Upper lobe of left lung (tissue), 6 donors: ENCODE data around the gene PAGR1. TPM values are rescaled to one million over a fixed set of nuclear protein-coding genes. Genes with fewer than 3 reads are reported as not detected.
A peak's percentile ranks its signal among the peaks of the same experiment; 100 is the strongest.

Experiments
- ATAC-seq, 2 donors: fragments of 200-7000 bp; cut with Tn5 transposase; one replicate each; pipeline ENCODE4 v1.9.1; 2022; ENCODE audit warnings: mild to moderate bottlenecking in 2 of 2, moderate library complexity in 2 of 2; ENCODE audit not compliant: low FRiP score in 2 of 2
- DNase-seq, 2 donors: peaks; one replicate each; pipeline ENCODE4 v3.0.0-alpha.2; 2019 to 2020
- H3K27ac ChIP-seq, 4 donors: fragments of 200-600 bp; sonication (generic); one replicate each; pipeline ENCODE4 v1.5.1; 2016 to 2019
- H3K27me3 ChIP-seq, 4 donors: fragments of 200-600 bp; sonication (generic); one replicate each; pipeline ENCODE4 v1.5.1; 2017 to 2019
- H3K36me3 ChIP-seq, 4 donors: fragments of 200-600 bp; sonication (generic); one replicate each; pipeline ENCODE4 v1.5.1; 2016 to 2019
- H3K4me1 ChIP-seq, 4 donors: fragments of 200-600 bp; sonication (generic); one replicate each; pipeline ENCODE4 v1.5.1; 2018 to 2019
- H3K4me3 ChIP-seq, 4 donors: fragments of 200-600 bp; sonication (generic); one replicate each; pipeline ENCODE4 v1.5.1; 2017 to 2019; ENCODE audit warnings: mild to moderate bottlenecking in 2 of 4, moderate library complexity in 1 of 4
- H3K9me3 ChIP-seq, 4 donors: fragments of 200-600 bp; sonication (generic); one replicate each; pipeline ENCODE4 v1.5.1; 2018 to 2019
- CTCF ChIP-seq, 6 experiments: fragments of 450-650 bp in 4 of 6; fragments of 200-600 bp in 2 of 6; sonication (generic) in 2 of 6; IDR thresholded peaks; one replicate each; pipeline ENCODE4 v1.5.1; 2016 to 2019; ENCODE audit warnings: antibody characterized with exemption in 6 of 6
- EP300 ChIP-seq, 4 donors: sonication (generic); formaldehyde crosslinking; IDR thresholded peaks; one replicate each; pipeline ENCODE4 v1.5.1; 2017; ENCODE audit warnings: antibody characterized with exemption in 4 of 4, control low read depth in 2 of 4
- POLR2A ChIP-seq, 4 donors: fragments of 450-650 bp; IDR thresholded peaks; one replicate each; pipeline ENCODE4 v1.5.1; 2016 to 2017; ENCODE audit warnings: antibody characterized with exemption in 4 of 4, mild to moderate bottlenecking in 2 of 4
- POLR2AphosphoS5 ChIP-seq, 2 donors: sonication (generic); formaldehyde crosslinking; IDR thresholded peaks; one replicate each; pipeline ENCODE4 v1.5.1; 2017; ENCODE audit warnings: antibody characterized with exemption in 2 of 2
- WGBS, 2 donors: methylation state at CpG; one replicate each; pipeline ENCODE4 v1.1.5; 2017 to 2018; 5-methylcytosine and 5-hydroxymethylcytosine counted together
- total RNA-seq, 6 donors: library from RNA; depleted of rRNA in 4 of 6; stranded (reverse); fragments of >200 nt in 4 of 6; gene quantifications; one replicate each; pipeline versions ENCODE4 v1.1.0 to v1.2.1, GENCODE V29; 2016 to 2021
- donor health status: DM: no; HTN: no; CAD: no; lungs with moderate emphysema.
- donor health status: DM: no; HTN: yes; CAD: no; lungs with severe emphysema.

PAGR1 gene
- total RNA-seq, 6 donors from 2014 or later = 22.6 to 49.5 (median 34.6) TPM

- ATAC-seq = peak; percentile 64 to 70
- H3K27ac ChIP-seq = peak within 1 kb of the TSS; percentile 91 to 93 (median 92)
Observed at GRCh38 chr16:29820271-29820701, 4.3 kb downstream of the PAGR1 start, which contains the start of gene MVP. TSS of gene MVP (plus strand) at chr16:29820462. CDS start at chr16:29830550, 10,088 bp downstream.

GRCh38 chr16:29820730-29821642 is 5.0 kb downstream of the PAGR1 start:
- H3K9me3 ChIP-seq = no peaks in the 10 kb centered on the region
- WGBS, 2 donors = 18 to 25% methylated on average over 8 to 11 of the region's 11 CpGs
- no peak for TF ChIP-seq CTCF (IDR thresholded peaks at IDR 0.05)
- TF ChIP-seq POLR2AphosphoS5 (IDR thresholded peaks at IDR 0.05) = peak; percentile 48 to 87
- peak in 3 of 4 donors; percentile 48 to 76 (median 60) for TF ChIP-seq POLR2A (IDR thresholded peaks at IDR 0.05)
- TF ChIP-seq EP300 (IDR thresholded peaks at IDR 0.05) = no peak
- H3K27me3 ChIP-seq = no peaks in the 10 kb centered on the region
- peaks cover 73 to 87% (median 79%) of the 10 kb centered on the region in 4 donors for H3K4me1 ChIP-seq
- peak overlapping the region; percentile 91 to 93 (median 92) for H3K27ac ChIP-seq
- DNase-seq (peak; percentile 47 to 92), ATAC-seq (peak; percentile 37 to 76)
- peak overlapping the region; percentile 41 to 82 (median 73) for H3K4me3 ChIP-seq
- H3K36me3 ChIP-seq = peaks cover 0 to 19% (median 5%) of the 10 kb centered on the region in 4 donors

More at GRCh38 chr16:29820271-29820701, 4.3 kb downstream of the PAGR1 start, which contains the start of gene MVP:
- Histone ChIP-seq H3K27me3 (no peaks in the 10 kb centered on the region), H3K4me3 (peak within 1 kb of the TSS; percentile 41 to 82 (median 73)), H3K4me1 (peaks cover 68 to 82% (median 74%) of the 10 kb centered on the region in 4 donors), H3K36me3 (peaks cover 0 to 15% (median 5%) of the 10 kb centered on the region in 4 donors), H3K9me3 (no peaks in the 10 kb centered on the region)
- DNase-seq = peak; percentile 69 to 92
- TF ChIP-seq POLR2AphosphoS5 (IDR thresholded peaks at IDR 0.05) = peak; percentile 82 to 94
- TF ChIP-seq POLR2A (IDR thresholded peaks at IDR 0.05) = peak in 3 of 4 donors; percentile 24 to 81 (median 66)
- peak in 1 of 4 donors; percentile 75 for TF ChIP-seq EP300 (IDR thresholded peaks at IDR 0.05)
- TF ChIP-seq CTCF (IDR thresholded peaks at IDR 0.05) = no peak
- 0% methylated on average over 4 of the region's 4 CpGs for WGBS, 2 donors

GRCh38 chr16:29821643-29822115 is 5.7 kb downstream of the PAGR1 start:
- DNase-seq (peak in 1 of 2 donors; percentile 83), ATAC-seq (peak; percentile 61 to 74)
- TF ChIP-seq POLR2A (IDR thresholded peaks at IDR 0.05) (no peak), POLR2AphosphoS5 (IDR thresholded peaks at IDR 0.05) (peak in 1 of 2 donors; percentile 41), CTCF (IDR thresholded peaks at IDR 0.05) (no peak), EP300 (IDR thresholded peaks at IDR 0.05) (peak in 1 of 4 donors; percentile 55)
- Histone ChIP-seq H3K27ac (peak overlapping the region; percentile 91 to 93 (median 92)), H3K4me3 (peak overlapping the region; percentile 41 to 82 (median 73)), H3K36me3 (peaks cover 0 to 19% (median 5%) of the 10 kb centered on the region in 4 donors), H3K9me3 (no peaks in the 10 kb centered on the region), H3K4me1 (peaks cover 77 to 93% (median 84%) of the 10 kb centered on the region in 4 donors), H3K27me3 (no peaks in the 10 kb centered on the region)
- 50 to 57% methylated on average over 6 to 7 of the region's 7 CpGs for WGBS, 2 donors

- Histone ChIP-seq H3K9me3 (no peaks in the 10 kb centered on the region), H3K36me3 (peaks cover 0 to 6% (median under 1%) of the 10 kb centered on the region in 4 donors), H3K4me3 (peak overlapping the region in 1 of 4 donors; percentile 10), H3K27me3 (no peaks in the 10 kb centered on the region), H3K4me1 (peaks cover 60 to 93% (median 82%) of the 10 kb centered on the region in 4 donors), H3K27ac (peak overlapping the region; percentile 60 to 93 (median 88))
- DNase-seq = no peak
- WGBS, 2 donors = 29 to 39% methylated on average over 5 to 7 of the region's 7 CpGs
- peak in 1 of 4 donors; percentile 51 for TF ChIP-seq EP300 (IDR thresholded peaks at IDR 0.05)
- TF ChIP-seq POLR2A (IDR thresholded peaks at IDR 0.05) = no peak
- ATAC-seq = peak in 1 of 2 donors; percentile 58
Observed at GRCh38 chr16:29824589-29825144, 8.7 kb downstream of the PAGR1 start.
